PC-3 (cell line): ENCODE measurements around the gene DTNB. TPM values are rescaled to one million over a fixed set of nuclear protein-coding genes. Genes with fewer than 3 reads are reported as not detected.
A peak's percentile ranks its signal among the peaks of the same experiment; 100 is the strongest.

Experiments
- ATAC-seq: fragments of 200-7000 bp; cut with Tn5 transposase; 2 replicates; pipeline ENCODE4 v1.9.1; 2020; ENCODE audit warnings: mild to moderate bottlenecking, moderate library complexity
- BruUV-seq: library from RNA; stranded (reverse); fragments of 400-500 nt; replicated peaks from 2 replicates; lab custom pipeline; 2021; lab: Mats Ljungman, UMichigan
- CTCF ChIA-PET: fragments of 300-600 bp; sonication (Branson Sonifier 250); formaldehyde crosslinking; loops from one replicate; lab custom pipeline; 2022; ENCODE audit warnings: antibody characterized with exemption; lab: Charles Lee
- POLR2A ChIA-PET: fragments of 300-600 bp; sonication (Branson Sonifier 250); formaldehyde crosslinking; loops from one replicate; lab custom pipeline; 2022; ENCODE audit warnings: antibody characterized with exemption; ENCODE audit not compliant: unreplicated experiment; lab: Charles Lee
- DNase-seq: peaks from one replicate; pipeline ENCODE4 v3.0.0-alpha.2; 2015
- H2AFZ ChIP-seq: fragments of 300-600 bp; sonication (generic); 2 replicates; pipeline ENCODE4 v1.6.0; 2016; ENCODE audit warnings: antibody characterized with exemption, low read length
- H3F3A ChIP-seq: fragments of 300-600 bp; sonication (generic); one replicate; pipeline ENCODE4 v1.6.0; 2017; ENCODE audit warnings: antibody characterized with exemption, low read length, control low read depth, mild to moderate bottlenecking; ENCODE audit not compliant: unreplicated experiment
- H3K27ac ChIP-seq: fragments of 300-600 bp; sonication (generic); 2 replicates; pipeline ENCODE4 v1.5.1; 2016; ENCODE audit warnings: mild to moderate bottlenecking, low read length
- H3K27me3 ChIP-seq: fragments of 300-600 bp; sonication (generic); 2 replicates; pipeline ENCODE4 v1.6.1; 2016; ENCODE audit warnings: low read length, mixed read lengths
- H3K36me3 ChIP-seq: fragments of 300-600 bp; sonication (generic); 2 replicates; pipeline ENCODE4 v1.6.1; 2016; ENCODE audit warnings: low read depth, mixed run types, low read length, mixed read lengths
- H3K4me1 ChIP-seq: fragments of 300-600 bp; sonication (generic); 2 replicates; pipeline ENCODE4 v1.5.1; 2016; ENCODE audit warnings: low read length; ENCODE audit not compliant: insufficient read depth
- H3K4me2 ChIP-seq: fragments of 300-600 bp; sonication (generic); 2 replicates; pipeline ENCODE4 v1.6.0; 2016; ENCODE audit warnings: low read length
- H3K4me3 ChIP-seq: fragments of 300-600 bp; sonication (generic); 2 replicates; pipeline ENCODE4 v1.5.1; 2016; ENCODE audit warnings: mild to moderate bottlenecking, low read length, mixed read lengths
- H3K79me2 ChIP-seq: fragments of 300-600 bp; sonication (generic); 2 replicates; pipeline ENCODE4 v1.6.1; 2017; ENCODE audit warnings: low read length, mixed read lengths
- H3K9ac ChIP-seq: fragments of 300-600 bp; sonication (generic); 2 replicates; pipeline ENCODE4 v1.6.0; 2016; ENCODE audit warnings: mild to moderate bottlenecking, low read length
- H3K9me2 ChIP-seq: fragments of 300-600 bp; sonication (generic); replicated peaks from 2 replicates; pipeline ENCODE4 v1.6.1; 2016; ENCODE audit warnings: mixed run types, low read length, mixed read lengths
- H3K9me3 ChIP-seq: fragments of 300-600 bp; sonication (generic); 2 replicates; pipeline ENCODE4 v1.6.1; 2016; ENCODE audit warnings: low read length, mixed read lengths
- H4K20me1 ChIP-seq: fragments of 300-600 bp; sonication (generic); 2 replicates; pipeline ENCODE4 v1.6.1; 2016; ENCODE audit warnings: low read length, mixed read lengths
- EZH2 ChIP-seq: fragments of 300-600 bp; sonication (generic); IDR thresholded peaks from one replicate; pipeline ENCODE4 v1.6.1; 2017; ENCODE audit warnings: antibody characterized with exemption, mild to moderate bottlenecking, low read length; ENCODE audit not compliant: unreplicated experiment
- EZH2phosphoT487 ChIP-seq: fragments of 300-600 bp; sonication (generic); IDR thresholded peaks from 2 replicates; pipeline ENCODE4 v1.6.1; 2018; ENCODE audit warnings: mild to moderate bottlenecking, antibody characterized with exemption, low read length, borderline replicate concordance
- intact Hi-C: fragments of 100-400 bp; cut with micrococcal nuclease; formaldehyde crosslinking; loops from 2 replicates; pipeline ENCODE4 v1.9.0; 2023
- total RNA-seq: library from RNA; depleted of rRNA; stranded (reverse); fragments of >200 nt; gene quantifications from 2 replicates; pipeline ENCODE4 v1.2.3, GENCODE V29; 2014
- TF ChIP-seq, protein P1 (sequence below): fragments of 300-600 bp; sonication (generic); conservative IDR thresholded peaks from 2 replicates; pipeline ENCODE4 v1.5.1; 2017; ENCODE audit warnings: antibody characterized with exemption, low read depth, mild to moderate bottlenecking, low read length

Gene DTNB
- total RNA-seq, 1 experiment from 2014 or later: 23.1 TPM

DNA sequence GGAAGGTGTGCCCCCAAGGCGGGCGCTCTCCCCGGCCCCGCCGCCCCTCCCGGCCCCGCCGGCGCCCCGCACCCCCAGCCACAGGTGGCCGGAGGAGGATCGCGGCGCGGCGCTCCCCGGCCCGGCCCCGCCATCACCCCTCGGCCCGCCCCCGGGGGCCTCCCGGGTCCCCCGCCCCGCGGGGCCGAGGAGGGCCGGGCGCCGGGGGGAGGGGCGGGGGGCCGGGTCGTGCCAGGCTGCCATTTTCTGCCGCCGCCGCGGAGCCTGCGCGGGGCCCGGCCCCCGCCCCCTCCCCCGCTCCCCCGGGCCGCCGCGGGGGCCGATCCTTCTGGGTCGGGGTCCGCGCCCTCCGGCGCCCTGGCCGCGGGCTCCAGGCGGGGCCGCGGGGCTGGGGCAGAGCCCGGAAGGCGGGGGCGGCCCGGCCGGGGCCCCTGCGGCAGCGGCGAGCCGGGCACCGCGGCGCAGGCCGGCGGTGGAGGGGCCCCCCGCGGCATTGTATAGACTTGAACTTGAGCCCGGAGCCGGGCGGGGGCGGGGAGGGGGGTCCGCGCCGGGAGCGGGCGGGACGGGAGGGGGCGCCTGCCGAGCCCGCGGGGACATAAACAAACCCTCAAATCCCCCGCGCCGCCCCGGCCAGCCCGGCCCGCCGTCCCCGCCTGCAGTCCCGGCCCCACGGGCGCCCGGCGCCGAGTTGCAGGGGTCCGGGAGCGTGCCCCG, 332.2 kb downstream of the DTNB start:
- Histone ChIP-seq H3K79me2 (no peaks in the 10 kb centered on the region), H3K27me3 (no peaks in the 10 kb centered on the region), H2AFZ (no peak overlapping the region), H3K27ac (no peak overlapping the region), H3K4me3 (no peak overlapping the region), H3K4me2 (no peak overlapping the region), H4K20me1 (no peaks in the 10 kb centered on the region), H3K36me3 (no peaks in the 10 kb centered on the region), H3K9me2 (no peaks in the 10 kb centered on the region), H3K9ac (no peak overlapping the region), H3F3A (no peaks in the 10 kb centered on the region), H3K9me3 (no peaks in the 10 kb centered on the region), H3K4me1 (0 out of 2 replicates have a peak, but pooled peaks cover 4% of the 10 kb centered on the region)
- no TSS peak for BruUV-seq
- TF ChIP-seq EZH2 (no peak), EZH2phosphoT487 (no peak)
- TF ChIP-seq, protein P1, sequence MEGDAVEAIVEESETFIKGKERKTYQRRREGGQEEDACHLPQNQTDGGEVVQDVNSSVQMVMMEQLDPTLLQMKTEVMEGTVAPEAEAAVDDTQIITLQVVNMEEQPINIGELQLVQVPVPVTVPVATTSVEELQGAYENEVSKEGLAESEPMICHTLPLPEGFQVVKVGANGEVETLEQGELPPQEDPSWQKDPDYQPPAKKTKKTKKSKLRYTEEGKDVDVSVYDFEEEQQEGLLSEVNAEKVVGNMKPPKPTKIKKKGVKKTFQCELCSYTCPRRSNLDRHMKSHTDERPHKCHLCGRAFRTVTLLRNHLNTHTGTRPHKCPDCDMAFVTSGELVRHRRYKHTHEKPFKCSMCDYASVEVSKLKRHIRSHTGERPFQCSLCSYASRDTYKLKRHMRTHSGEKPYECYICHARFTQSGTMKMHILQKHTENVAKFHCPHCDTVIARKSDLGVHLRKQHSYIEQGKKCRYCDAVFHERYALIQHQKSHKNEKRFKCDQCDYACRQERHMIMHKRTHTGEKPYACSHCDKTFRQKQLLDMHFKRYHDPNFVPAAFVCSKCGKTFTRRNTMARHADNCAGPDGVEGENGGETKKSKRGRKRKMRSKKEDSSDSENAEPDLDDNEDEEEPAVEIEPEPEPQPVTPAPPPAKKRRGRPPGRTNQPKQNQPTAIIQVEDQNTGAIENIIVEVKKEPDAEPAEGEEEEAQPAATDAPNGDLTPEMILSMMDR: no peak
- intact Hi-C loops: no loop called here
- DNase-seq (no peak), ATAC-seq (peak; percentile 14)
- POLR2A ChIA-PET: no interaction called here
- CTCF ChIA-PET: no interaction called here

DNA sequence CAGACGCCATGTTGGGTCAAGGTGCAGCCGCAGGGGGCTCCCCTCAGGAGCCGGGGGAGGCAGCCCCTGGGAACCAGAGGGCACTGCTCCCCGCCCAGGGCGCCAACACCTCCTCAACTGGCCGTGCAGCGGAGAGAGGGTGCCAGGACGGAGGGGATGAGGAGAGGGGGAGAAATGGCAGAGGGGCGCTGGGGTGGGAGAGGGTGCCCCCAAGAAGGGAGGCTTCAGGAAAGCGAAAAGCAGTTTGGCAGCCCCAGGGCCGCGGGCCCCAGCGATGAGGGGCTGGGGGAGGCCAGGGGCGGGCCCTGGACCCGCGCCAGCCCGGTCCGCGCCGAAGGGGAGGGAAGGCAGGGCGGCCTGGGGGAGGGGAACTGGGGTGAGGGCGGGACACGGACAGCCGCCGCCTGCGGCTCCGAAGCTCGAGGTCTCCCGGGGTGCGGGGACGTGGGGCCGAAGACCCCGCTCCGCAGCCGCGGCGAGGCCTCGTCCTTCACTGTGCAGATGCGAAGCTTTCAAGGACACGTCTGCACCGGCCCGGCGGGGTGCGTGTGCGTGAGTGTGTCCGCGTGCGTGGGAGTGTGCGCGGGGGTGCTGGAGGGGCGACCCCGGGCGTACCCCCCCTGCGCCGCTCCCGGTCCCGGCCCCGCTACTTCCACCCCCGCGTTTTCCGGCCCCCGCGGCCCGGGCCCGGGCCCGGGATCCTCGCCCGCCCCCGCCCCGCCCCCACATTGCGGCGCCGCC, 333.0 kb downstream of the DTNB start:
- Histone ChIP-seq H2AFZ (peak overlapping the region; percentile 63; the same call in 1 of the 2 replicates), H4K20me1 (no peaks in the 10 kb centered on the region), H3K36me3 (no peaks in the 10 kb centered on the region), H3K79me2 (no peaks in the 10 kb centered on the region), H3K9me3 (no peaks in the 10 kb centered on the region), H3K9ac (no peak overlapping the region), H3K4me3 (peak overlapping the region; percentile 65), H3K27ac (no peak overlapping the region), H3K9me2 (no peaks in the 10 kb centered on the region), H3K4me2 (peak overlapping the region; percentile 85), H3K27me3 (no peaks in the 10 kb centered on the region), H3K4me1 (0 out of 2 replicates have a peak, but pooled peaks cover 4% of the 10 kb centered on the region), H3F3A (no peaks in the 10 kb centered on the region)
- ATAC-seq (no peak), DNase-seq (no peak)
- CTCF ChIA-PET: no interaction called here
- BruUV-seq: no TSS peak
- TF ChIP-seq, protein P1: no peak
- no peak for TF ChIP-seq EZH2phosphoT487
- TF ChIP-seq EZH2: no peak
- intact Hi-C loops: no loop called here
- POLR2A ChIA-PET: no interaction called here

DNA sequence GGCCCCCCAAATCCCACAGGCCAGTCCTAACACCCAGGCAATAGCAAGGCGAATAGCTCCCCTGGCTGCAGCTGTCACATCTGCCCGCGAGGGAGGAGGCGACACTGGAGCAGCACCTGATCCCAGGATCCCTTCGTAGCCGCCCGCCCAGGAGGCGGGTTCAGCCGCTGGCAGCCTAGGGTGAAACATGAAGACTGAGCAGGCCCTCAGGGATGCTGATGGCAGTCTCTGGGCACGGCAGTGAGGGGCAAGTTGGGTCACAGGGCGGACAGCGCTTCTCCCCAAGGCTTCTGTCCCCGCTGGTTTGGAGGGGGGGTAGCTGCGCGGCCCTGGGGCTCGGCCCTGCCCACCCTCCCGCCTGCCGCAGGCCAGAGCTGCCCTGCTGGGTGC, 333.6 kb downstream of the DTNB start:
- DNase-seq: no peak
- Histone ChIP-seq H3K4me2 (no peak overlapping the region), H3K4me1 (0 out of 2 replicates have a peak, but pooled peaks cover 4% of the 10 kb centered on the region), H3K36me3 (no peaks in the 10 kb centered on the region), H3K27ac (no peak overlapping the region), H3K9me3 (no peaks in the 10 kb centered on the region), H3F3A (no peaks in the 10 kb centered on the region), H2AFZ (no peak overlapping the region), H3K9ac (no peak overlapping the region), H3K4me3 (no peak overlapping the region), H3K27me3 (no peaks in the 10 kb centered on the region), H3K9me2 (no peaks in the 10 kb centered on the region), H3K79me2 (no peaks in the 10 kb centered on the region), H4K20me1 (no peaks in the 10 kb centered on the region)
- TF ChIP-seq EZH2phosphoT487 (no peak), EZH2 (no peak)
- TF ChIP-seq, protein P1: no peak
- no peak for ATAC-seq
- ChIA-PET CTCF (no interaction called here), POLR2A (no interaction called here)
- intact Hi-C loops: no loop called here
- BruUV-seq: no TSS peak
